Activated T-helper 2 cell treated with anti-CD3 and anti-CD28 coated beads, Interferon-gamma antibody, Interleukin-2, Interleukin-4, amounts not matched to agents 10 μg/mL and 5 μg/mL and 100 μg/mL, durations not matched to agents 14 hours and 24 hours and 36 hours (primary cell): ENCODE measurements around the gene EIF2AK2. TPM values are rescaled to one million over a fixed set of nuclear protein-coding genes. Genes with fewer than 3 reads are reported as not detected.
"Not testable (repeated sequence)": the region's sequence is repeated elsewhere in the genome, so short reads cannot be mapped to it uniquely, and the experiment has no call there.

Source experiments
- DNase-seq: peaks from one replicate; pipeline ENCODE4 v3.0.0; 2021; ENCODE audit warnings: low spot score
- H3K27ac Mint-ChIP-seq: one replicate; pipeline ENCODE4 v1.8.0; 2021; ENCODE audit warnings: mixed read lengths
- H3K27me3 Mint-ChIP-seq: one replicate; pipeline ENCODE4 v1.8.0; 2021; ENCODE audit warnings: low read depth, mixed read lengths
- H3K36me3 Mint-ChIP-seq: one replicate; pipeline ENCODE4 v1.8.0; 2021; ENCODE audit warnings: low read depth, mixed read lengths
- H3K4me1 Mint-ChIP-seq: one replicate; pipeline ENCODE4 v1.8.0; 2021; ENCODE audit warnings: low read depth, mixed read lengths
- H3K4me3 Mint-ChIP-seq: one replicate; pipeline ENCODE4 v1.8.0; 2021; ENCODE audit warnings: low read depth, mild to moderate bottlenecking, moderate library complexity, mixed read lengths
- H3K9me3 Mint-ChIP-seq: one replicate; pipeline ENCODE4 v1.8.0; 2021; ENCODE audit warnings: mixed read lengths
- intact Hi-C: fragments of 100-400 bp; cut with micrococcal nuclease; formaldehyde crosslinking; loops from one replicate; pipeline ENCODE4 v1.15.1; 2023
- total RNA-seq: library from RNA; stranded (reverse); gene quantifications from 2 replicates; pipeline ENCODE4 v1.2.3, GENCODE V29; 2022

EIF2AK2 gene
- total RNA-seq, result 30.6 and 30.8 TPM in 2 replicates

GRCh38 chr2:37156857-37157714 lies at the start of gene EIF2AK2:
EIF2AK2 (minus strand) TSS chr2:37156980; CDS start chr2:37147806, 9,174 bp downstream.
- no peaks in the 10 kb centered on the region for H3K27me3 Mint-ChIP-seq
- peaks cover 39% of the 10 kb centered on the region for H3K36me3 Mint-ChIP-seq
- peaks cover 5% of the 10 kb centered on the region for H3K9me3 Mint-ChIP-seq
- DNase-seq, result peak; percentile 83
- H3K27ac Mint-ChIP-seq, result peak within 1 kb of the TSS; percentile 92
- peak within 1 kb of the TSS; percentile 94 for H3K4me3 Mint-ChIP-seq
- H3K4me1 Mint-ChIP-seq, result peaks cover 33% of the 10 kb centered on the region
- intact Hi-C loops, result loop anchor here (1.0 to 5.0 kb wide), 4 partner anchors 40 to 220 kb away; partner anchors contain the start of genes CEBPZ, CEBPZOS, GPATCH11 and HEATR5B

GRCh38 chr2:37205689-37206341 lies 49.0 kb upstream of the EIF2AK2 start:
- DNase-seq, result no peak
- Mint-ChIP-seq H3K9me3 (peaks cover 55% of the 10 kb centered on the region), H3K27me3 (no peaks in the 10 kb centered on the region), H3K27ac (no peak overlapping the region), H3K36me3 (peaks cover 94% of the 10 kb centered on the region), H3K4me3 (no peak overlapping the region), H3K4me1 (peaks cover 17% of the 10 kb centered on the region)
- intact Hi-C loops, result no loop called here

- Mint-ChIP-seq H3K9me3 (peaks cover 55% of the 10 kb centered on the region), H3K4me1 (peaks cover 21% of the 10 kb centered on the region)
Measured at GRCh38 chr2:37205071-37205661, 48.4 kb upstream of the EIF2AK2 start.

GRCh38 chr2:37203708-37204107 lies 46.9 kb upstream of the EIF2AK2 start:
- DNase-seq, result no peak
- Mint-ChIP-seq H3K27me3 (no peaks in the 10 kb centered on the region), H3K27ac (no peak overlapping the region), H3K9me3 (peaks cover 44% of the 10 kb centered on the region), H3K36me3 (peaks cover 90% of the 10 kb centered on the region), H3K4me1 (peaks cover 28% of the 10 kb centered on the region), H3K4me3 (no peak overlapping the region)
- intact Hi-C loops, result no loop called here

More at GRCh38 chr2:37205071-37205661, 48.4 kb upstream of the EIF2AK2 start:
- H3K4me3 Mint-ChIP-seq, intact Hi-C loops, H3K27me3 Mint-ChIP-seq, DNase-seq, H3K27ac Mint-ChIP-seq: not testable (repeated sequence)
- H3K36me3 Mint-ChIP-seq, result peaks cover 94% of the 10 kb centered on the region

- H3K4me1 Mint-ChIP-seq, result peaks cover 33% of the 10 kb centered on the region
- no peaks in the 10 kb centered on the region for H3K27me3 Mint-ChIP-seq
- peak overlapping the region; percentile 63 for H3K27ac Mint-ChIP-seq
- H3K4me3 Mint-ChIP-seq, result no peak overlapping the region
- peaks cover 71% of the 10 kb centered on the region for H3K36me3 Mint-ChIP-seq
- no peak for DNase-seq
- intact Hi-C loops, result loop anchor here (1.0 kb wide), 2 partner anchors 30 to 235 kb away; partner anchors contain the start of genes CEBPZ, NDUFAF7 and STRN
- peaks cover 25% of the 10 kb centered on the region for H3K9me3 Mint-ChIP-seq
Measured at GRCh38 chr2:37201766-37202165, 45.0 kb upstream of the EIF2AK2 start.

- Mint-ChIP-seq H3K27ac (peak overlapping the region; percentile 67), H3K27me3 (no peaks in the 10 kb centered on the region), H3K4me1 (peaks cover 33% of the 10 kb centered on the region), H3K36me3 (peaks cover 68% of the 10 kb centered on the region), H3K9me3 (peaks cover 22% of the 10 kb centered on the region), H3K4me3 (no peak overlapping the region)
- no peak for DNase-seq
- intact Hi-C loops, result loop anchor here (1.0 kb wide), 2 partner anchors 30 to 235 kb away; partner anchors contain the start of genes CEBPZ, NDUFAF7 and STRN
Measured at GRCh38 chr2:37201208-37201607, 44.4 kb upstream of the EIF2AK2 start.

DNA sequence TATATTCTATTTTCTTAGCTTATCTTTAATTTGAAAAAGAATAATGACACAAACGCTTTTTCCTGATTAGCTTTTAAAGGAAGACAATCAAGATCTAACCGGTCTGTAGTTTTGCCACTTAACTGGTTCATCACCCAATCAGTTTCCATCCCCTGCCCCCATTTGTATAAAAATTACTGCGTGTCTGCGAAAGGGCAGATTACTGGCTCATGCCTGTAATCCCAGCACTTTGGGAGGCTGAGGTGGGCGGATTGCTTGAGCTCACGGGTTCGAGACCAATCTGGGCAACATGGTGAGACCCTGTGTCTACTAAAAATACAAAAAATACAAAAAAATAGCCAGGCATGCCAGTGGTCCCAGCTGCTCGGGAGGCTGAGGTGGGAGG lies 41.9 kb upstream of the EIF2AK2 start:
- DNase-seq, result no peak
- intact Hi-C loops, result no loop called here
- peaks cover 3% of the 10 kb centered on the region for H3K9me3 Mint-ChIP-seq
- H3K27me3 Mint-ChIP-seq, result peaks cover 1% of the 10 kb centered on the region
- H3K4me1 Mint-ChIP-seq, result peaks cover 32% of the 10 kb centered on the region
- peaks cover 43% of the 10 kb centered on the region for H3K36me3 Mint-ChIP-seq
- H3K4me3 Mint-ChIP-seq, result no peak overlapping the region
- no peak overlapping the region for H3K27ac Mint-ChIP-seq

- DNase-seq, result peak; percentile 82
- Mint-ChIP-seq H3K27me3 (peaks cover 1% of the 10 kb centered on the region), H3K36me3 (peaks cover 28% of the 10 kb centered on the region), H3K9me3 (no peaks in the 10 kb centered on the region), H3K4me3 (peak within 1 kb of the TSS; percentile 96), H3K4me1 (peaks cover 24% of the 10 kb centered on the region), H3K27ac (peak within 1 kb of the TSS; percentile 97)
- intact Hi-C loops, result loop anchor here (1.0 to 2.0 kb wide), 2 partner anchors 35 to 40 kb away; partner anchors contain the start of genes CEBPZ, EIF2AK2 and NDUFAF7
Measured at GRCh38 chr2:37196320-37197195, 39.8 kb upstream of the EIF2AK2 start, which contains the start of gene CEBPZOS. CEBPZOS (plus strand) TSS chr2:37196496; CDS start chr2:37199705, 3,209 bp downstream.

GRCh38 chr2:37195862-37196319 lies 39.1 kb upstream of the EIF2AK2 start:
- not testable (repeated sequence) for H3K27me3 Mint-ChIP-seq, H3K9me3 Mint-ChIP-seq, DNase-seq
- intact Hi-C loops, result loop anchor here (1.0 to 2.0 kb wide), 2 partner anchors 35 to 39 kb away; partner anchors contain the start of genes CEBPZ, EIF2AK2 and NDUFAF7
- Mint-ChIP-seq H3K36me3 (peaks cover 21% of the 10 kb centered on the region), H3K27ac (peak overlapping the region; percentile 97), H3K4me3 (peak overlapping the region; percentile 96), H3K4me1 (peaks cover 19% of the 10 kb centered on the region)

- Mint-ChIP-seq H3K27ac (no peak overlapping the region), H3K4me3 (no peak overlapping the region), H3K9me3 (no peaks in the 10 kb centered on the region), H3K27me3 (peaks cover 6% of the 10 kb centered on the region), H3K4me1 (peaks cover 14% of the 10 kb centered on the region), H3K36me3 (peaks cover 3% of the 10 kb centered on the region)
- no peak for DNase-seq
- intact Hi-C loops, result no loop called here
Measured at GRCh38 chr2:37192551-37192950, 35.8 kb upstream of the EIF2AK2 start.

DNA sequence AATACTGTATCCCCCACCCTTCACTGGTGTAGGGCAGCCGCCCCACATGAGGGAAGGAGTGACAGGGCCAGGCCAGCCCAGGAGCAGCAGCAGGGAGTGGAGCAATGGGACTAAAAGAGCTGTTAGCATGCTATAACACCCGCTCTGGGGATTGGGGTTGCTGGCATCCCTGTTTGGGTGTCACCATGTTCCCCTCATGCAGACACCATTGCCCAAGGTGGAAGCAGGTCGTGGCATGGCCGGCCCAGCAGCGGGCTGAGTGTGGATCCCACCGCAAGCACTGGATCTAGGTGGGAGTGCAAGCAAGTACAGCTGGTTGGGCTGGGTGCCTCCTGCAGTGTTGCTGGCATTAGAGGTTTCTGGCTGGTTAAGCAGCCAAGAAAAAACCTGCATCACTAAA lies 35.0 kb upstream of the EIF2AK2 start:
- no peak overlapping the region for H3K4me3 Mint-ChIP-seq
- H3K27me3 Mint-ChIP-seq, result peaks cover 9% of the 10 kb centered on the region
- peaks cover 3% of the 10 kb centered on the region for H3K36me3 Mint-ChIP-seq
- peaks cover 8% of the 10 kb centered on the region for H3K4me1 Mint-ChIP-seq
- no peaks in the 10 kb centered on the region for H3K9me3 Mint-ChIP-seq
- intact Hi-C loops, result no loop called here
- no peak for DNase-seq
- no peak overlapping the region for H3K27ac Mint-ChIP-seq
